HL-60 (cell line): ENCODE data around the gene SUGP1.

Experiments
- DNase-seq, 2 experiments: peaks; one replicate each; pipeline ENCODE4 v3.0.0-alpha.2; 2010 to 2020; ENCODE audit warnings: low read depth in 1 of 2, low spot score in 1 of 2
- H3K27ac ChIP-seq: fragments of 250-450 bp; sonication (Bioruptor Pico); replicated peaks from 2 replicates; pipeline ENCODE4 v1.5.1; 2020; ENCODE audit warnings: mild to moderate bottlenecking, moderate library complexity
- H3K27me3 ChIP-seq: fragments of 250-450 bp; sonication (Bioruptor Pico); 2 replicates; pipeline ENCODE4 v1.5.1; 2021; ENCODE audit warnings: mild to moderate bottlenecking, moderate library complexity; ENCODE audit not compliant: insufficient read depth, poor library complexity, severe bottlenecking
- H3K4me3 ChIP-seq: replicated peaks from 2 replicates; pipeline ENCODE4 v1.5.1; 2011; ENCODE audit warnings: mild to moderate bottlenecking, control low read depth, low read length; ENCODE audit not compliant: insufficient read depth
- GABPA ChIP-seq: IDR thresholded peaks from 2 replicates; pipeline ENCODE4 v1.6.1; 2012; ENCODE audit warnings: low read depth
- POLR2AphosphoS5 ChIP-seq: IDR thresholded peaks from 2 replicates; pipeline ENCODE4 v1.6.1; 2012; ENCODE audit warnings: low read depth
- REST ChIP-seq: IDR thresholded peaks from 2 replicates; pipeline ENCODE4 v1.6.1; 2012; ENCODE audit warnings: low read depth; ENCODE audit not compliant: insufficient replicate concordance
- SPI1 ChIP-seq: IDR thresholded peaks from 2 replicates; pipeline ENCODE4 v1.6.1; 2012; ENCODE audit warnings: low read depth, mild to moderate bottlenecking, borderline replicate concordance
- TF ChIP-seq, protein P1 (sequence below): IDR thresholded peaks from one replicate; pipeline ENCODE4 v1.5.1; 2011; ENCODE audit warnings: low read length, control low read depth, inconsistent platforms; ENCODE audit not compliant: insufficient read depth

The SUGP1 gene

GRCh38 chr19:19337120-19337519, 16.8 kb upstream of the SUGP1 start:
- no peak overlapping the region for H3K27ac ChIP-seq
- TF ChIP-seq POLR2AphosphoS5 (no peak), REST (no peak), SPI1 (no peak), GABPA (no peak)
- TF ChIP-seq, protein P1, sequence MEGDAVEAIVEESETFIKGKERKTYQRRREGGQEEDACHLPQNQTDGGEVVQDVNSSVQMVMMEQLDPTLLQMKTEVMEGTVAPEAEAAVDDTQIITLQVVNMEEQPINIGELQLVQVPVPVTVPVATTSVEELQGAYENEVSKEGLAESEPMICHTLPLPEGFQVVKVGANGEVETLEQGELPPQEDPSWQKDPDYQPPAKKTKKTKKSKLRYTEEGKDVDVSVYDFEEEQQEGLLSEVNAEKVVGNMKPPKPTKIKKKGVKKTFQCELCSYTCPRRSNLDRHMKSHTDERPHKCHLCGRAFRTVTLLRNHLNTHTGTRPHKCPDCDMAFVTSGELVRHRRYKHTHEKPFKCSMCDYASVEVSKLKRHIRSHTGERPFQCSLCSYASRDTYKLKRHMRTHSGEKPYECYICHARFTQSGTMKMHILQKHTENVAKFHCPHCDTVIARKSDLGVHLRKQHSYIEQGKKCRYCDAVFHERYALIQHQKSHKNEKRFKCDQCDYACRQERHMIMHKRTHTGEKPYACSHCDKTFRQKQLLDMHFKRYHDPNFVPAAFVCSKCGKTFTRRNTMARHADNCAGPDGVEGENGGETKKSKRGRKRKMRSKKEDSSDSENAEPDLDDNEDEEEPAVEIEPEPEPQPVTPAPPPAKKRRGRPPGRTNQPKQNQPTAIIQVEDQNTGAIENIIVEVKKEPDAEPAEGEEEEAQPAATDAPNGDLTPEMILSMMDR: no peak
- H3K4me3 ChIP-seq: no peak overlapping the region
- H3K27me3 ChIP-seq: no peaks in the 10 kb centered on the region
- no peak for DNase-seq

GRCh38 chr19:19336597-19336996, 16.3 kb upstream of the SUGP1 start:
- Histone ChIP-seq H3K4me3 (no peak overlapping the region), H3K27ac (no peak overlapping the region), H3K27me3 (no peaks in the 10 kb centered on the region)
- no peak for DNase-seq
- TF ChIP-seq SPI1 (no peak), GABPA (no peak), REST (no peak), POLR2AphosphoS5 (no peak)
- TF ChIP-seq, protein P1: no peak

DNA sequence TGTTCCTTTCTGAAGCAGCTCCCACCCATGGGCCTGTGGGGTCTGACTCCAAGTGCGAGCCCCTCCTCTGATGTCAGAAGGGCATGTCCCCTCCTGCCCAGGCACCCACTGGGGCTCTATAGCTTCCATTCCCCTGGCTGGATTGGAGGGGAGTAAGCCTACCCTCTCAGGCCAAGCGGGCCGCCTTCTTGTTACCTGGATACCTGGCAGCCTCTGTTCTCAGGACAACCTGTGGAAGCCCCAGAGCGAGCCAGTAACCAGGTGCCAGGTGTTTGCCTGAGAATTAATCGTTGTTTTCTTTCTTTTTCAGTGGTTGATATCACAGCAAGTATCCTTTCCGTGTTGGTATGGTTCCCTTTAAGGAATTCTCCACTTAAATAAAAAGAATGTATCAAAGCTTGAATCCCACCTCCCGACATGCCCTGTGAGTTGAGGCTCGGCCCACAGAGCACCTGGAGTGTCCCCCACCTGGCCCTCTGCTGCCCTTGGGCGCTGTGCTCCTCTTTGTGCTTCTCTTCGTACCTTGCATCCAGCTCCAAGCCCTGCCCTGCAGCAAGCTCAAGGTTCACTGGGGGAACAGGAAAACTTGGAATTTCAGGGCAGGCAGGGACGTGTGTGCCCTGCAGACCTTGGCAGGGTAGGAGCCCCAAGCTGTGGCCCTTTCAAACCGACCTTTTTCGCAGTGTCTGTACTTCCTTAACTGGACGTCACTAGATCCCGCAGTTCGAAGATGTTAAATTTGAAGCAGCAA, 15.3 kb upstream of the SUGP1 start:
- TF ChIP-seq REST (no peak), GABPA (no peak), POLR2AphosphoS5 (no peak), SPI1 (no peak)
- TF ChIP-seq, protein P1: no peak
- DNase-seq: no peak
- no peak overlapping the region for H3K4me3 ChIP-seq
- H3K27me3 ChIP-seq: no peaks in the 10 kb centered on the region
- H3K27ac ChIP-seq: no peak overlapping the region
